ENCODE data around the gene ABCA2.

DNA sequence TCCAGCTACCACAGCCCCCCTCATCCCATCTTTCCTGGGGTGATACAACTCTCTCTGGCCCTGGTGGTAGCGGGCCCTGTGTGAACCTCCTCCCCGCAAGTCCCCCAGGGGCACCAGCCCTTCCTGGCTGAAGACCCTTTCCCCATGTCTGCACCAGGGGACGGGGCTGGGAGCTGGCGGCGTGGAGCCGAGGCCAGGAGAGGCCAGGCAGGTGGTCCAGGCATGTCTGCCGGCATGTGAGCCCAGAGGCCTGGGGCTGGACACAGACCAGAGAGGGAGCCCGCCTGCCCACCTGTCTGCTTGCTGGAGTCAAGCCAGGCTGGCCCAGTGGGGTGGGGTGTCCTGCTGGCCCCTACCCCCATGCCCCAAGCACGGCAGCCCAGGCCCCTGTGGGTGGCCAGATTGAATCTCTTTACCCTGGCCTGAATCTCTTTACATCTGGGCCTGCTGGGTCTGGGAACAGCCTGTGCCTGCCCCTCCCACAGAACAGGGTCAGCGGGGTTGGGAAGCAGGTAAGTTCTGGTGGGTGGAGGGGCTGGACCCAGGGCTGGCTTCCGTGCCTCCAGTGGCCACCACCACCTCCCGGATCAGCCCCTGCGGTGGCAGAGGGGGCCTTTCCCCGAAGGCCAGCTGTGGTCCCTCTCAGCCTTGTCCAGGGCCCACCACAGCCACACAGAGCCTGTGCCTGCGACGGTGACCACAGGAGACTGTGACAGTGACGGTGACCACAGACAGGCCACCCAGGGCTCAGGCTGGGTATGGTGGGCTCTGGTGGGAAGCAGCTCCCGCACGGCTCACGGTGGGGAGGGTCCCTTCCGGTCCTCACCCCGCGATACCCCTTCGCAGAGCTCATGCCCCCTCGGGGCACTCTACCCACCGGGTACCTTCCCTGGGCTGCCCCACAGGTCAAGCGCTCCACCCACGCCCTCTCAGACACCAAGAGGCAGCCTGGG lies 68.9 kb downstream of the ABCA2 start:
- no peak for TF ChIP-seq POLR2A (IDR thresholded peaks at IDR 0.05; ENCODE audit: low read length)
- TF ChIP-seq GATA1 (IDR thresholded peaks at IDR 0.05; ENCODE audit: low read depth, low read length), result no peak

All from erythroblast (primary cell).